Measurements from ENCODE around the gene APOL1.

APOL1 gene

GRCh38 chr22:36294801-36295200 lies 41.9 kb downstream of the APOL1 start:
- DNase-seq, result no peak

DNA sequence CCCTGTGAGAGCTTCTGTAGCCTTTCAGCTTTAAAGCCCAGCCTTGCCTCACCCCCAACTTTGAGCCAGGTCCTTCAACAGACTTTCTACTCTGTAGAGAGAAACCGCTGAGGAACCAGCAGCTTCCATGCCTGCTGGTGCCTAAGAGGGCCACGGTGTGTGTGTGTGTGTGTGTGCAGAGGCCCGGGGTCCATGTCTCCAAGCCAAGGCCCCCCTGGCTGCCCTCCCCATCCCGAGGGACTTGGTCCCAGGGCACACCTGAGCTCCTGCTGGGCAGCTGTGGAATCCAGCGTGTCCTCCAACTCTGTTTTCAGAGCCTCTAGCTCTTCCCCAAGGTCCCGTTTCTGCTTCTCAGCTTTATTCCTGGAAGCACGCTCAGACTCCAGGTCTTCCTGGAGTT lies 42.3 kb downstream of the APOL1 start:
- no peak for DNase-seq

GRCh38 chr22:36296690-36297089 lies 43.8 kb downstream of the APOL1 start:
- DNase-seq, result no peak

DNA sequence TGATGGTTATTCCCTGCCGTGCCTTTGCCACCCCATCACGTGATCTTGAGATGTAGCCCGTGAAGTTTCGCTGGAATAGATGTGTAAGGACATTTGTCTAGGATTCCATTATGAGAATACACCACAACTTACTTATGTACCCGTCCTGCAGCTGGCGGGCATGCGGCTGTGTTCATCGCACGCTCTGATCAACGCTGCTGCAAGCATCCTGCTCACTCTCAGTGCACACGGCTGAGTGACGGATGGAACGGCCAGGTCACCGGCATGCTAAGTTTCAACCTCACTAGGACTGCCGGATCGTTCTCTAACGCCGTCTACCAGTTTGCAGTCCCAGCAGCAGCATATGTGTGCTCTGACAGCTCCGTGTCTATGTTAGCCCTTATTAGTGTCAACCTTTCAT lies 44.6 kb downstream of the APOL1 start:
- DNase-seq, result no peak

DNA sequence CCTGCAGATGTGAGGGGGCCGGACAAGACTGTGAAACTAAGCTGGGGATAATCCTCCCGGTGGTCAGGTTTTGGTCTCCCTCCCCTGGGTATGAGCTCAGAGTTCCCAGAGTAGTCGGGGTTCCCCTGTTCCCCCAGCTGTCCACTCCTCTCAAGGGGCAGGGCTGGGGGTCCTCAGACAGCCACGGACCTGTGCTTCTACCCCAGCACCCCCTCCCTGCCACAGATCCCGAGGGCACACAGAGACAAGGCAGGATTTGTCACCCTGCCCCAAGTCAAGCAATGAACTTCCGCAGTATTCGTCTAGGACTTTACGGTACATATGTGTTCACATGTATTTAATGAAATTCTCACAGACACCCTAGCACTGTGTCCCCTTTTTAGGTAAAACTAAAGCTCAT lies 45.2 kb downstream of the APOL1 start:
- DNase-seq, result no peak

- DNase-seq, result no peak
These were observed 45.7 kb downstream of the APOL1 start for GRCh38 chr22:36298601-36299000.

- DNase-seq, result no peak
These were observed 46.4 kb downstream of the APOL1 start for GRCh38 chr22:36299295-36299694.

GRCh38 chr22:36299911-36300310 lies 47.0 kb downstream of the APOL1 start:
- DNase-seq, result no peak

DNA sequence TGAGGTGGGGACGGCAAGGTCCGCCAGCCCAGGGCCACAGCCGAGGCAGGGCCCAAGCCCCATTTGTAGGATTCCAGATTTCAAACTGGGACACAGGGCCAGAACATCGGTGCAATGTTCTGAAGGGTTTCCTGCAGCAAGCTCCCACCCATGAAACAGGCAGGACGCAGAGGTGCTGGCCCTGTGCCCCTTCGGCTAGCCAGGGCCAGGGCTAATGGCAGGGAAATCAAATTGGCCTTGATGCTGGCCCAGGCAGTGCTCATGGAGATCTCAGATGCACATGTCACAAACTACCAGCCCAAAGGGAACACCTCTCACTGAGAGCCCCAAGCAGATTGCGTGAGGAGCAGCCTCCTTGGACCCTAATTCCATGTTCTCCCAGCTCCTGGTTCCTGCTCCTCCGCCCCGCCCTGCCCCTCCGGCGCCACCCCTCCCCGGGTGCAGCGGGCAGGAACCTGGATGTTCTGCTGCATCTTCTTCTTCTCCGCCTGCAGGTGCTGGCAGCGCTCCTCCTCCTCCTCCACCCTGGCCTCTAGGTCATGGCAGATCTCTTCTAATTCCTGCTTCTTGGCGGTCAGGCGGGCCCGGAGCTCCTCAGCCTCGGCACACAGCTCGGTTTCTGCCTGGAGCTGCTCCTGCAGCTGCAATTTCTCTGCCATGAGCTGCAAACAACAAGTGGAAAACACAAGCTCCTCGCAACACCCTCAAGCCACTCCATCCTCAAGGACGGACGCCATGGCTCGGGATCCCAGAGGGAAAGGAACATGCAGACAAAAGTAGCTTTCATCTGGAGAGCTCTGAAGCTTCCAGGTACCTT lies 47.7 kb downstream of the APOL1 start:
- no peak for DNase-seq

DNA sequence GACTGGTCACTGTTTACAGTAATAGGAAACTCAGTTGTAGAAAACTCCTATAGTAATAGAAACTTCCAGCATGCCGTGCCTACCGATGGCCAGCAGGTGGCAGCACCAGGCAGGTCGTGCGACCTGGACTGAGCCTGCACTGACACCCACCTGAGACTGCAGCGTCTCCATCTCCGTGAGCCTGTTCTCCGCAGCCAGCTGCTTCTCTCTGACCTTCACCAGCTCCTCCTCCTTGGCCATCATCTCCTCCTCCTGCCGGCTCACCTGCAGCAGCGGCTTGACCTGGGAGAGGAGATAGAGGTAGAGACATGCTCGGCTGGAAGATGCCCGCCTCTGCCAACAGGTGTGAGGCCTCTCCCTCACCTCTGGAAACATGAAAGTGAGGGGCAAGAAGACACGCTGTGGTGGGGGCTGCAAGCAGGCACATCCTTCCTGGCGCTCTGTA lies 48.5 kb downstream of the APOL1 start:
- peak; percentile 77 for DNase-seq

GRCh38 chr22:36301851-36302250 lies 48.9 kb downstream of the APOL1 start:
- DNase-seq, result no peak

DNA sequence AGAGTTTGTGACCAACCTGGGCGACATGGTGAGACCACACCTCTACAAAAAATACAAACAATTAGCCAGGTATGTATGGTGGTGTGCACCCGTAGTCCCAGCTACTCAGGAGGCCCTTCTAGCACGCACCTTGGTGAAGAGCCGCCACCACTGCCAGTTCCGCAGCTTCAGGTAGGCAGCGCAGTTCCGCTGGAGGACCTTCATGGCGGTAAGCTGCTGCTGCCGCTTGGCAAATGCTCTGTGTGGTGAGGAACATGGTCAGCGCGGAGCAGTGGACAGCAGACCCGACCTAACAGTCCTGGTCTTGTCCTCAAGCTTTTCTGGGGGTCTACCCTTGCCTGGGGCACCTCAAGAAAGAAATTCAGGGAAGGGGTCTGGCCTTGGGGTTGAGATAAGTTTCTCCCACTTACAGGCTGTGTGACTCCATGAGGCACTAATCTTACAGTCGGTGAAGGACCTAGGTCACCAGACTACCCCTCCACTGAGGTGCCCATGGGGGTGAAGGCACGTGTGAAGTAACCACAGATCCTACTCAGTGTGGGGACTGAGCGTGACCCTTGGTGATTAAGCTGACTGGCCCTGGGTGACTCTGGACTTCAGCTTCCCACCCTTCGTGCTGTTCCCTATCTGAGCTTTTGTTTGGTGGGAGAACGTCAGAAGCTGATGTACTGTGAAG lies 49.6 kb downstream of the APOL1 start:
- DNase-seq, result no peak

- DNase-seq, result no peak
These were observed 50.2 kb downstream of the APOL1 start for GRCh38 chr22:36303115-36303467.

- no peak for DNase-seq
These were observed 50.9 kb downstream of the APOL1 start for GRCh38 chr22:36303874-36304273.

DNA sequence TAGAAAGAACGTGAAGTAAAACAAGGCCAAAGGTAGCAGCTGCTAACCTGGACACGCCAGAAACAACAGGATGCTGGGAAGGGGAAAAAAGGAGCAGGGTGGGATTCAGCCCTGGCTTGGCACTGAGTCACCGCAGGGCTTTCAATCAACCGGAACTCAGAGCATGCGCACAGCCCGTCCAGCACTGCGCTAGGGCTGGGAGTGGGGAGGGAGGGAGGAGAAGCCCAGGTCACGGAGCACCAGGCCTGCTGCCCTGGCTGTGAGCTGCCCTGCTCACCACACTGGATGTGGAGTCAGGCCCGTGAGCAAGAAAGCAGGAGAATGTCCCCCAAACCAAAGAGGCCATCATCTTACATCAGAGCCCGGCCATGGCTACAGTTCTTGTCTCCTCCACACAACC lies 51.5 kb downstream of the APOL1 start:
- no peak for DNase-seq

- DNase-seq, result no peak
These were observed 52.9 kb downstream of the APOL1 start for GRCh38 chr22:36305813-36306212.

DNA sequence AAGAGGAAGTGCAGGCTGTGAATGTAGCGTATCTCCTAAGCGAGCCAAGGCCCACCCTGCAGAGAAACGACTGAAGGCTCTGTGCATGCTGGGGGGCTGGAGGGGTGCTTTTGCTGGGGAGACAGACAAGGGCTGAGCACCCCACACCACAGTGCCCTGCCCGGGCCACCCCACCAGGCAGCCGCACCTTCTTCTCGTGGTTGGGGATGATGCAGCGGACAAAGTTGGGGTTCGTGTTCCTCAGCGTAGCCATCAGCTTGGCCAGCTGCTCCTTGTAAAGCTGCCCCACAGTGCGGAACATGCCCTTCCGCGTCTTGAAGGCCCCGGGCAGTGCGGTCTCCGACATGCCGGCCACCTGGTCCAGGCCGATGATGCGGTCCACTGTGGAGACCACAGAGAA lies 53.3 kb downstream of the APOL1 start:
- DNase-seq, result no peak

DNA sequence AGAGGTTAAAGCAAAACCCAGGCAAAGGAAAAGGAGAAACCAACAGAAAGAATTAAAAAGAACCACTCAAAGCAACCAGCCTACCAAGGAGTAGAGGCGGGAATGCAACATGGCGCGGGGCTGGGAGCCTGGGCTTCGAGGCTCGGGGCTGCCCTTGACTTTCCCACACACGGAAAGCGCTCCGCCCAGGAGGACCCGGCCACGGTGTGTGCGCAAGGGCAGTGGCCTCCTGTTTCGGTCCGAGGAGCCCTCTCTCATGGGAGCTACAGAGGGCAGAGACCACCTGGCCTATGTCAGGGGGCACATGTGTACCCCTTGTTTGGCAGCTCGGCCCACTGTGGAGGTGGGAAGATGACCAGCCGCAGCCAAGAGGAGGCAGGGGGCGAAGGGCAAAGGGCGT lies 55.9 kb downstream of the APOL1 start:
- no peak for DNase-seq

DNA sequence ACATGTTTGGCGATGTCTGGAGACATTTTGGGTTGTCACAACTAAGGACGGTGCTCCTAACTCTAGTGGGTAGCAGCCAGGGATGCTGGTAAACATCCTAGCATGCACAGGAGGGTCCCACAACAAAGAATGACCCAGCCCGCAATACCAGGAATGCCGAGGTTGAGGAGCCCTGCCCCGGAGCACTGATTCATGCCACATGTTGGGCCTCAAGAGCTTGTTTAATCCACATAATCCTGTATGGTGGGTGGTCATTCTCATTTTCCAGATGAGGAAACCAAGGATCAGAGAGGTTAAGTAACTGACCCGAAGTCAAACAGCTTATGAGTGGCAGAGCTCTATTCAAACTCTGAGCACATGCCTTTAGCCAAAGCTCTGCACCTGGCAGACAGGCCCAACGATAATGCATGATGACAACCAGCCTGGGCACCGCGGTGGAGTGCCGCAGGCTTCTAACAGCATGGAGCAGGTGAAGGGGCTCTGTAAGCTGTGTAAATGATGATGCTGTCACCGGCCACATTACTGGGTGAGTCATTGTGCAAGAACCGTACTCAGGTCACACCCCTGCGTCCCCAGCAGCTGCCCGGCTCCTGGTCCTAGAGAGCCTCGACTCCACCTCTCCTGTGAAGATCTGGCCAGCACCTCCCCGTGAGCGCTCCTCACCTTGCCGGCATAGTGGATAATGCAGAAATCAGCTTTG lies 58.6 kb downstream of the APOL1 start:
- no peak for DNase-seq

DNA sequence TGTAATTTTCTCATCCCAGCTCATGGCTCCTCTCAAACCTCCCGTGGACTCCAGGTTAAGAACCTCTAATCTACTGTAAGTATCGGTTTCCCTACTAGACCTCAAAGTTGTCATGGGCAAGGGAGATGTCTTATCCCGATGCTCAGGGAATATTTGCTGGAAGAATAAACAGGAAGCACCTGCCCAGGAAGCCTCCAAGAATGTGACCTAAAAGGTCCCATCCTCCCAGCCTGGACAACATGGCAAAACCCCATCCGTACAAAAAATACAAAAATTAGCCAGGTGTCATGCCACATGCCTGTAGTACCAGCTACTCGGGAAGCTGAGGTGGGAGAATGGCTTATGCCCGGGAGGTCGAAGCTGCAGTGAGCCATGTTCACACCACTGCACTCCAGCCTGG lies 62.4 kb downstream of the APOL1 start:
- no peak for DNase-seq

DNA sequence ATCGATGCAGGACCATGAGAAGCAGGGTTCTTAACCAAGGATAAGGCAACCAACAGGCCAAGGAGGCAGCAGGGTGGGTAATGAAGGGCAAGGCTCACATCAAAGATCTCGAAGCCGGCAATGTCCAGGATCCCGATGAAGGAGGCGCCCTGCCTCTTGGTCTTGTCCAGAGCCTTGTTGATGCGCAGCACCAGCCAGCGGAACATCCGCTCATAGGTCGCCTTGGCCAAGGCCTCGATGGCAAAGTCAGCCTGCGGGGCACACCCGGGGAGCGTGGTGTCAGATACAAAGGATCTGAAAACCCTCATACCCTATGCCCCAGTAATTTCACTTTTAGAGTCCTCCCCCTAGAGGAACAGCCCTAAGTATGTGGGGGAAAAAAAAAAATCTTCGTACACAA lies 63.5 kb downstream of the APOL1 start:
- DNase-seq, result no peak

All from activated CD4-positive, alpha-beta T cell treated with anti-CD3 and anti-CD28 coated beads, Interleukin-2, amount 50 U/mL, for 16 hours (primary cell).